HEK293 (cell line): ENCODE measurements around the gene POU5F1.

Experiments
- CTCF ChIA-PET: fragments of 350-600 bp; formaldehyde crosslinking; extraction: SDS; loops from one replicate; lab custom pipeline; 2021; ENCODE audit warnings: antibody characterized with exemption; lab: Yijun Ruan, JAX
- POLR2A ChIA-PET: fragments of 300-600 bp; formaldehyde crosslinking; extraction: SDS; loops from one replicate; lab custom pipeline; 2020; ENCODE audit warnings: antibody characterized with exemption, inconsistent platforms; lab: Yijun Ruan, JAX
- H3K27ac ChIP-seq: fragments of 200-500 bp; sonication (Bioruptor generic); 2 replicates; pipeline ENCODE4 v1.5.1; 2014; ENCODE audit warnings: low read depth, low read length, control low read depth, inconsistent platforms; ENCODE audit errors: extremely low read depth
- H3K36me3 ChIP-seq, 2 experiments: fragments of 200-500 bp in 1 of 2; sonication (Bioruptor generic) in 1 of 2; 1 replicate in 1 of 2; 2 replicates in 1 of 2; pipeline ENCODE4 v1.5.1; 2014 to 2017; ENCODE audit warnings: inconsistent platforms in 2 of 2, low read length in 2 of 2; ENCODE audit not compliant: control insufficient read depth in 2 of 2, insufficient read depth in 1 of 2
- H3K4me1 ChIP-seq: fragments of 200-500 bp; sonication (Bioruptor generic); 2 replicates; pipeline ENCODE4 v1.5.1; 2014; ENCODE audit warnings: mild to moderate bottlenecking, low read length, inconsistent platforms; ENCODE audit not compliant: control insufficient read depth, insufficient read depth
- H3K4me3 ChIP-seq: 2 replicates; pipeline ENCODE4 v1.5.1; 2011; ENCODE audit warnings: low read depth, mild to moderate bottlenecking, control low read depth, low read length, moderate library complexity
- H3K9me3 ChIP-seq: fragments of 200-500 bp; sonication (Bioruptor generic); 2 replicates; pipeline ENCODE4 v1.5.1; 2014; ENCODE audit warnings: low read depth, low read length, inconsistent platforms; ENCODE audit not compliant: control insufficient read depth, insufficient read depth
- SP7 ChIP-seq: fragments of 450-650 bp; formaldehyde crosslinking; IDR thresholded peaks from 2 replicates; pipeline ENCODE4 v1.5.1; 2016; ENCODE audit warnings: missing biosample characterization, missing genetic modification characterization
- ZBTB7A ChIP-seq: fragments of 450-650 bp; formaldehyde crosslinking; IDR thresholded peaks from 2 replicates; pipeline ENCODE4 v1.5.1; 2016; ENCODE audit warnings: low read depth, missing biosample characterization, missing genetic modification characterization
- ZFP41 ChIP-seq: fragments of 450-650 bp; formaldehyde crosslinking; IDR thresholded peaks from 2 replicates; pipeline ENCODE4 v1.5.1; 2016; ENCODE audit warnings: missing biosample characterization, missing genetic modification characterization, borderline replicate concordance
- ZNF211 ChIP-seq: fragments of 450-650 bp; formaldehyde crosslinking; IDR thresholded peaks from 2 replicates; pipeline ENCODE4 v1.5.1; 2016; ENCODE audit warnings: low read depth, missing biosample characterization, missing genetic modification characterization
- ZNF274 ChIP-seq, 2 experiments: fragments of 200-500 bp in 1 of 2; fragments of 450-650 bp in 1 of 2; sonication (Bioruptor generic) in 1 of 2; formaldehyde crosslinking in 1 of 2; IDR thresholded peaks; 2 replicates each; pipeline versions ENCODE4 v1.5.1 to v1.6.1; 2014 to 2016; ENCODE audit warnings: borderline replicate concordance in 1 of 2, inconsistent platforms in 1 of 2, low read length in 1 of 2, missing biosample characterization in 1 of 2, missing genetic modification characterization in 1 of 2
- ZNF341 ChIP-seq: fragments of 450-650 bp; formaldehyde crosslinking; IDR thresholded peaks from 2 replicates; pipeline ENCODE4; 2016; ENCODE audit warnings: low read depth, missing biosample characterization, missing genetic modification characterization
- ZNF350 ChIP-seq: fragments of 450-650 bp; formaldehyde crosslinking; IDR thresholded peaks from 2 replicates; pipeline ENCODE4 v1.5.0; 2017; ENCODE audit warnings: missing biosample characterization, mild to moderate bottlenecking, missing genetic modification characterization
- ZNF426 ChIP-seq: fragments of 450-650 bp; formaldehyde crosslinking; IDR thresholded peaks from 2 replicates; pipeline ENCODE4 v1.5.1; 2017; ENCODE audit warnings: missing biosample characterization, missing genetic modification characterization, mild to moderate bottlenecking, inconsistent platforms, moderate library complexity
- ZNF433 ChIP-seq: fragments of 450-650 bp; formaldehyde crosslinking; IDR thresholded peaks from 2 replicates; pipeline ENCODE4 v1.5.1; 2016; ENCODE audit warnings: missing biosample characterization, missing genetic modification characterization, low read depth
- ZNF521 ChIP-seq: fragments of 450-650 bp; formaldehyde crosslinking; IDR thresholded peaks from 2 replicates; pipeline ENCODE4 v1.5.1; 2017; ENCODE audit warnings: missing biosample characterization, mild to moderate bottlenecking, missing genetic modification characterization
- ZNF530 ChIP-seq: fragments of 450-650 bp; formaldehyde crosslinking; IDR thresholded peaks from 2 replicates; pipeline ENCODE4 v1.5.1; 2016; ENCODE audit warnings: low read depth, missing biosample characterization, missing genetic modification characterization
- ZNF600 ChIP-seq: fragments of 450-650 bp; formaldehyde crosslinking; IDR thresholded peaks from 2 replicates; pipeline ENCODE4 v1.5.1; 2016; ENCODE audit warnings: missing biosample characterization, missing genetic modification characterization
- ZNF610 ChIP-seq: fragments of 450-650 bp; formaldehyde crosslinking; IDR thresholded peaks from 2 replicates; pipeline ENCODE4 v1.5.1; 2016; ENCODE audit warnings: missing biosample characterization, missing genetic modification characterization, borderline replicate concordance
- ZNF624 ChIP-seq: fragments of 450-650 bp; formaldehyde crosslinking; IDR thresholded peaks from 2 replicates; pipeline ENCODE4 v1.5.1; 2017; ENCODE audit warnings: missing biosample characterization, missing genetic modification characterization
- ZNF670 ChIP-seq: fragments of 450-650 bp; formaldehyde crosslinking; IDR thresholded peaks from 2 replicates; pipeline ENCODE4 v1.5.1; 2016; ENCODE audit warnings: missing biosample characterization, missing genetic modification characterization, low read depth
- TF ChIP-seq, protein P1 (sequence below): fragments of 450-650 bp; formaldehyde crosslinking; IDR thresholded peaks from 2 replicates; pipeline ENCODE4 v1.5.1; 2016; ENCODE audit warnings: missing biosample characterization, missing genetic modification characterization
- TF ChIP-seq, protein P2 (sequence below): fragments of 450-650 bp; formaldehyde crosslinking; IDR thresholded peaks from 2 replicates; pipeline ENCODE4 v1.5.1; 2016; ENCODE audit warnings: missing biosample characterization, missing genetic modification characterization
- TF ChIP-seq, protein P3 (sequence below): fragments of 450-650 bp; formaldehyde crosslinking; IDR thresholded peaks from 2 replicates; pipeline ENCODE4 v1.5.1; 2017; ENCODE audit warnings: missing biosample characterization, missing genetic modification characterization

The POU5F1 gene

DNA sequence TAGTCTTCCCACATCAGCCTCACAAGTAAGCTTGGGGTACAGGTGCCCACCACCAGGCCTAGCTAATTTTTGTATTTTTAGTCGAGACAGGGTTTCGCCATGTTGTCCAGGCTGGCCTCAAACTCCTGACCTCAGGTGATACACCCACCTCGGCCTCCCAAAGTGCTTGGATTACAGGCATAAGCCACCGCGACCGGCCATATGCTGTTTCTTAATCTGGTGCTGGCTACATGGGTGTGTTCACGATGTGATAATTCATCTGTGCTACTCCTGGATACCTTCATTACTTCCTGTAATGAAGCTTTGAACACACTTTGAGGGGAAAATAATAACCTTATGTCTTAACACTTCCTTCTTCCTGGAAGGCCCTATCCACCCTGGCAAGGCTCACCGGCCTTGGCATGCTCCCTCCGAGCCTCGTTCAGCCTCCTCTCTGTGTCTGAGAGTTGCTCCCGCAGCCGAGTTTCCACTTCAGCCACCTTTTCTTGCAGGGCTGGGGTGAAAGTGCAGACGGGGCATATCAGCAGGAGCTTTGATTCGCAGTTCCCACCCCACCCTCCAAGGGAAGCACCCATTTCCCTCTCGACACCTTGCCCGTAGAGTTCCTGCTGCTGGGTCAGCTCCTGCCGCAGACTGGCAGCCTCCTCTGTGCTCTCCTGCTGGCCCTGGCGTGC lies 26.0 kb downstream of the POU5F1 start:
- TF ChIP-seq ZBTB7A (tag by site-specific recombination) (no peak), ZNF521 (tag by site-specific recombination) (no peak), SP7 (no peak), ZNF274 (IDR thresholded peaks at IDR 0.05; ENCODE audit: low read length) (no peak), ZNF274 (tag by site-specific recombination; IDR thresholded peaks at IDR 0.05; ENCODE audit: borderline replicate concordance) (no peak), ZNF600 (no peak), ZNF433 (no peak), ZNF350 (tag by site-specific recombination) (no peak), ZFP41 (tag by site-specific recombination) (no peak), ZNF341 (tag by site-specific recombination) (no peak), ZNF670 (tag by site-specific recombination) (no peak), ZNF610 (no peak), ZNF426 (tag by site-specific recombination) (no peak)
- TF ChIP-seq, protein P1, sequence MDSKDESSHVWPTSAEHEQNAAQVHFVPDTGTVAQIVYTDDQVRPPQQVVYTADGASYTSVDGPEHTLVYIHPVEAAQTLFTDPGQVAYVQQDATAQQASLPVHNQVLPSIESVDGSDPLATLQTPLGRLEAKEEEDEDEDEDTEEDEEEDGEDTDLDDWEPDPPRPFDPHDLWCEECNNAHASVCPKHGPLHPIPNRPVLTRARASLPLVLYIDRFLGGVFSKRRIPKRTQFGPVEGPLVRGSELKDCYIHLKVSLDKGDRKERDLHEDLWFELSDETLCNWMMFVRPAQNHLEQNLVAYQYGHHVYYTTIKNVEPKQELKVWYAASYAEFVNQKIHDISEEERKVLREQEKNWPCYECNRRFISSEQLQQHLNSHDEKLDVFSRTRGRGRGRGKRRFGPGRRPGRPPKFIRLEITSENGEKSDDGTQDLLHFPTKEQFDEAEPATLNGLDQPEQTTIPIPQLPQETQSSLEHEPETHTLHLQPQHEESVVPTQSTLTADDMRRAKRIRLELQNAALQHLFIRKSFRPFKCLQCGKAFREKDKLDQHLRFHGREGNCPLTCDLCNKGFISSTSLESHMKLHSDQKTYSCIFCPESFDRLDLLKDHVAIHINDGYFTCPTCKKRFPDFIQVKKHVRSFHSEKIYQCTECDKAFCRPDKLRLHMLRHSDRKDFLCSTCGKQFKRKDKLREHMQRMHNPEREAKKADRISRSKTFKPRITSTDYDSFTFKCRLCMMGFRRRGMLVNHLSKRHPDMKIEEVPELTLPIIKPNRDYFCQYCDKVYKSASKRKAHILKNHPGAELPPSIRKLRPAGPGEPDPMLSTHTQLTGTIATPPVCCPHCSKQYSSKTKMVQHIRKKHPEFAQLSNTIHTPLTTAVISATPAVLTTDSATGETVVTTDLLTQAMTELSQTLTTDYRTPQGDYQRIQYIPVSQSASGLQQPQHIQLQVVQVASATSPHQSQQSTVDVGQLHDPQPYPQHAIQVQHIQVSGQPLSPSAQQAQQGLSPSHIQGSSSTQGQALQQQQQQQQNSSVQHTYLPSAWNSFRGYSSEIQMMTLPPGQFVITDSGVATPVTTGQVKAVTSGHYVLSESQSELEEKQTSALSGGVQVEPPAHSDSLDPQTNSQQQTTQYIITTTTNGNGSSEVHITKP (tag by site-specific recombination): no peak
- TF ChIP-seq, protein P2, sequence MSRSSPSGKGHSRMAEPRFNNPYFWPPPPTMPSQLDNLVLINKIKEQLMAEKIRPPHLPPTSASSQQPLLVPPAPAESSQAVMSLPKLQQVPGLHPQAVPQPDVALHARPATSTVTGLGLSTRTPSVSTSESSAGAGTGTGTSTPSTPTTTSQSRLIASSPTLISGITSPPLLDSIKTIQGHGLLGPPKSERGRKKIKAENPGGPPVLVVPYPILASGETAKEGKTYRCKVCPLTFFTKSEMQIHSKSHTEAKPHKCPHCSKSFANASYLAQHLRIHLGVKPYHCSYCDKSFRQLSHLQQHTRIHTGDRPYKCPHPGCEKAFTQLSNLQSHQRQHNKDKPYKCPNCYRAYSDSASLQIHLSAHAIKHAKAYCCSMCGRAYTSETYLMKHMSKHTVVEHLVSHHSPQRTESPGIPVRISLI: no peak
- TF ChIP-seq, protein P3, sequence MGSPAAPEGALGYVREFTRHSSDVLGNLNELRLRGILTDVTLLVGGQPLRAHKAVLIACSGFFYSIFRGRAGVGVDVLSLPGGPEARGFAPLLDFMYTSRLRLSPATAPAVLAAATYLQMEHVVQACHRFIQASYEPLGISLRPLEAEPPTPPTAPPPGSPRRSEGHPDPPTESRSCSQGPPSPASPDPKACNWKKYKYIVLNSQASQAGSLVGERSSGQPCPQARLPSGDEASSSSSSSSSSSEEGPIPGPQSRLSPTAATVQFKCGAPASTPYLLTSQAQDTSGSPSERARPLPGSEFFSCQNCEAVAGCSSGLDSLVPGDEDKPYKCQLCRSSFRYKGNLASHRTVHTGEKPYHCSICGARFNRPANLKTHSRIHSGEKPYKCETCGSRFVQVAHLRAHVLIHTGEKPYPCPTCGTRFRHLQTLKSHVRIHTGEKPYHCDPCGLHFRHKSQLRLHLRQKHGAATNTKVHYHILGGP: no peak
- no peak overlapping the region for H3K4me3 ChIP-seq
- H3K27ac ChIP-seq: no peak overlapping the region
- H3K9me3 ChIP-seq: no peaks in the 10 kb centered on the region
- POLR2A ChIA-PET: interaction anchor here (2.5 kb wide), 1 partner anchor 14 kb away, joined by 7 read pairs; the partner anchor contains the start of gene TCF19
- no peaks in the 10 kb centered on the region for H3K4me1 ChIP-seq
- peaks cover 14 to 58% of the 10 kb centered on the region in 2 experiments; a peak in 2 of 3 replicates for H3K36me3 ChIP-seq
- CTCF ChIA-PET: interaction anchor here (0.6 kb wide), 1 partner anchor 228 kb away, joined by 3 read pairs; no protein-coding TSS in a partner anchor

DNA sequence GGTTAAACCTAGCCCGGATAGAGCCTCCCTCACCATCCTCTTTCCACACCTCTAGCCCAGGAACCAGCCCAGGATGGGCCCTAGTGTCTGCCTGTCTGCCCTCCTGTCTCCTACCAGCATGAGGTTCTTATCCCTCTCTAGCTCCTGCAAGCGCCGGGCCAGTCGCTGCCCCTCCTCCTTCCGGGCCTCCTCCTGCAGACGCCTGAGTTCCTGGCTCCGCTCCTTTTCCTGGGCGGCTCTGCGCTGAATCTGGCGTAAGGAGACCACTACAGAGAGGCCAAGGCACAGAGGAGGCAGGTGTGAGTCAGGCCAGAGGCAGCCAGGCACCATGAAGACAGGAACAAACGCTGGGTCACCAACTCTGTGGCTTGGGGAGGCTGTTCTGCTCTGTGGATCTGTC lies 27.3 kb downstream of the POU5F1 start:
- H3K9me3 ChIP-seq: no peaks in the 10 kb centered on the region
- CTCF ChIA-PET: interaction anchor here (7.7 kb wide), 1 partner anchor 16 kb away, joined by 49 read pairs; no protein-coding TSS in a partner anchor
- H3K4me1 ChIP-seq: no peaks in the 10 kb centered on the region
- no peak overlapping the region for H3K4me3 ChIP-seq
- POLR2A ChIA-PET: no interaction called here
- TF ChIP-seq ZNF274 (IDR thresholded peaks at IDR 0.05; ENCODE audit: low read length): no peak
- no peak for TF ChIP-seq ZNF274 (tag by site-specific recombination; IDR thresholded peaks at IDR 0.05; ENCODE audit: borderline replicate concordance)
- TF ChIP-seq ZNF211: no peak
- TF ChIP-seq ZNF530 (tag by site-specific recombination): no peak
- no peak for TF ChIP-seq ZNF624 (tag by site-specific recombination)
- TF ChIP-seq ZNF433: no peak
- peaks cover 11 to 50% of the 10 kb centered on the region in 2 experiments; a peak in 2 of 3 replicates for H3K36me3 ChIP-seq
- no peak overlapping the region for H3K27ac ChIP-seq
